Neural cell (in vitro differentiated cells): ENCODE results near the gene LTO1.

Experiments used
- EP300 ChIP-seq: fragments of 450-650 bp; conservative IDR thresholded peaks from 2 replicates; pipeline ENCODE4 v1.6.1; 2014; ENCODE audit warnings: antibody characterized with exemption, mild to moderate bottlenecking, moderate library complexity; ENCODE audit not compliant: poor library complexity, severe bottlenecking
- EZH2 ChIP-seq: fragments of 200-600, 300-800 bp; shearing (Covaris generic), sonication (generic); IDR thresholded peaks from 2 replicates; pipeline ENCODE4 v1.6.1; 2014; ENCODE audit warnings: antibody characterized with exemption, low read length, borderline replicate concordance, mild to moderate bottlenecking; ENCODE audit not compliant: insufficient read depth, poor library complexity, severe bottlenecking
- MXI1 ChIP-seq: fragments of 450-650 bp; conservative IDR thresholded peaks from 2 replicates; pipeline ENCODE4 v1.6.1; 2014; ENCODE audit warnings: antibody characterized with exemption, mild to moderate bottlenecking; ENCODE audit not compliant: poor library complexity, severe bottlenecking
- POLR2AphosphoS5 ChIP-seq: IDR thresholded peaks from 2 replicates; pipeline ENCODE4 v1.6.1; 2012
- REST ChIP-seq: IDR thresholded peaks from 2 replicates; pipeline ENCODE4 v1.6.1; 2012; ENCODE audit warnings: borderline replicate concordance
- TF ChIP-seq, protein P1 (sequence below): fragments of 450-650 bp; IDR thresholded peaks from 2 replicates; pipeline ENCODE4 v1.5.1; 2014; ENCODE audit warnings: antibody characterized with exemption, mild to moderate bottlenecking, moderate library complexity; ENCODE audit not compliant: poor library complexity, severe bottlenecking

DNA sequence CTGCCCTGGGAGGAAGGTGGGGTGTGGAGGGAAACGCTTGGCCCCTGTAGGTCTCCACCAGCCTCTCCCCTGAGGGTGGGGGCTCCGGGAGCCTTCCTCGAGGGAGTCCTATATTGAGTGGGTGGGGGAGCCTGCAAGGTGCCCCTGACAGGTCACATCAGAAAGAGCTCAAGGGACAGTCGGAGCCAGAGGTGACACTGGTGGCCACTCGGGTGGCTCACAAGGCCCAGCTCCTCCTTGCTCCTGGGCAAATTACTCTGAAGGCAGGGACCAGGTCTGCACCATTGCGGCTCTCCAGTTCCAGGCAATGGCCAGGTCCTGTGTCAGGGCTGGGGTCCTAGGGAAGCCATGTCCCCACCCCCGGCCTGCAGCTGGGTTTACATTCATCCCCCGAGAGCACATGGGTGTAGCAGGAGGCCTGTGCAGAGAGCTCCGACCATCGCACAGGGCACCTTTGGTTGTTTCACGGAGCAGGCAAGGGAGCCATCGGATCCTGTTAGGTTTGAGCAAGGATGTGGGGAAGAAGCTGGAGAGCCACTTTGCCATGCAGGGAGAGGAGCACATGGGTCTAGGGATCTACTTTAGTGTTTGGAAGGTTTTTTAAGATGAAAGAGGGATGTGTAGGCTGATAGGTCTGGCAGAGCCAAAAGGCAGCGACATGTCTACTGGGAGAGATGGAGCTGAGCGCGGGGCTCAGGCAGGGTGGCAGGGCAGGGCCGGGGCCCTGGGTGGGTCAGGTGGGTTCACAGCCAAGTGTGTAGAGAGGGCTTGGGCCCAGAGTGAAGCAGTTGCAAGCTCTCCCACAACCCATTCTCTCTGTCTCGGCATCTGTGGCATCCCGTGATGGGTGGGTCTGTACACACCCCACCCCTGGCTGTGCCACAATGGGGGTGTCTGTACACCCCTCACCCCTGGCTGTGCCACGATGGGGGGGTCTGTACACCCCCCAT, 19.4 kb downstream of the LTO1 start:
- TF ChIP-seq, protein P1, sequence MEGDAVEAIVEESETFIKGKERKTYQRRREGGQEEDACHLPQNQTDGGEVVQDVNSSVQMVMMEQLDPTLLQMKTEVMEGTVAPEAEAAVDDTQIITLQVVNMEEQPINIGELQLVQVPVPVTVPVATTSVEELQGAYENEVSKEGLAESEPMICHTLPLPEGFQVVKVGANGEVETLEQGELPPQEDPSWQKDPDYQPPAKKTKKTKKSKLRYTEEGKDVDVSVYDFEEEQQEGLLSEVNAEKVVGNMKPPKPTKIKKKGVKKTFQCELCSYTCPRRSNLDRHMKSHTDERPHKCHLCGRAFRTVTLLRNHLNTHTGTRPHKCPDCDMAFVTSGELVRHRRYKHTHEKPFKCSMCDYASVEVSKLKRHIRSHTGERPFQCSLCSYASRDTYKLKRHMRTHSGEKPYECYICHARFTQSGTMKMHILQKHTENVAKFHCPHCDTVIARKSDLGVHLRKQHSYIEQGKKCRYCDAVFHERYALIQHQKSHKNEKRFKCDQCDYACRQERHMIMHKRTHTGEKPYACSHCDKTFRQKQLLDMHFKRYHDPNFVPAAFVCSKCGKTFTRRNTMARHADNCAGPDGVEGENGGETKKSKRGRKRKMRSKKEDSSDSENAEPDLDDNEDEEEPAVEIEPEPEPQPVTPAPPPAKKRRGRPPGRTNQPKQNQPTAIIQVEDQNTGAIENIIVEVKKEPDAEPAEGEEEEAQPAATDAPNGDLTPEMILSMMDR = no peak
- no peak for TF ChIP-seq EZH2
- TF ChIP-seq REST = no peak
- no peak for TF ChIP-seq MXI1
- TF ChIP-seq POLR2AphosphoS5 = no peak
- TF ChIP-seq EP300 = no peak
